Skeletal muscle tissue (tissue), 4 donors: ENCODE data around the gene FCN3. TPM values are rescaled to one million over a fixed set of nuclear protein-coding genes. Genes with fewer than 3 reads are reported as not detected.

Experiments used
- H3K27ac ChIP-seq: one replicate; pipeline ENCODE4 v1.7.0; 2013; ENCODE audit warnings: mild to moderate bottlenecking, low read depth, low read length, inconsistent platforms
- H3K27me3 ChIP-seq, 3 donors: one replicate each; pipeline ENCODE4 v1.7.0; 2013; ENCODE audit warnings: low read length in 3 of 3; ENCODE audit not compliant: control insufficient read depth in 3 of 3, insufficient read depth in 3 of 3
- H3K36me3 ChIP-seq, 3 donors: one replicate each; pipeline ENCODE4 v1.7.0; 2013; ENCODE audit warnings: low read length in 3 of 3; ENCODE audit not compliant: control insufficient read depth in 3 of 3, insufficient read depth in 3 of 3
- H3K4me1 ChIP-seq, 3 donors: one replicate each; pipeline ENCODE4 v1.7.0; 2013; ENCODE audit warnings: low read length in 3 of 3, mild to moderate bottlenecking in 3 of 3; ENCODE audit not compliant: control insufficient read depth in 3 of 3, insufficient read depth in 3 of 3
- H3K4me3 ChIP-seq, 3 donors: one replicate each; pipeline ENCODE4 v1.7.0; 2013; ENCODE audit warnings: low read length in 3 of 3
- H3K9ac ChIP-seq, 3 donors: one replicate each; pipeline ENCODE4 v1.7.0; 2013; ENCODE audit warnings: low read length in 3 of 3, mild to moderate bottlenecking in 3 of 3, moderate library complexity in 2 of 3, low read depth in 1 of 3
- H3K9me3 ChIP-seq, 3 donors: one replicate each; pipeline ENCODE4 v1.7.0; 2013; ENCODE audit warnings: low read length in 3 of 3; ENCODE audit not compliant: control insufficient read depth in 3 of 3
- total RNA-seq: library from RNA; depleted of rRNA; stranded (reverse); fragments of >200 nt; gene quantifications from one replicate; pipeline ENCODE4 v1.2.3, GENCODE V29; 2014
- donor health status: Osteomylitis.

FCN3 gene
- total RNA-seq, 1 donor from 2014 or later: not detected

DNA sequence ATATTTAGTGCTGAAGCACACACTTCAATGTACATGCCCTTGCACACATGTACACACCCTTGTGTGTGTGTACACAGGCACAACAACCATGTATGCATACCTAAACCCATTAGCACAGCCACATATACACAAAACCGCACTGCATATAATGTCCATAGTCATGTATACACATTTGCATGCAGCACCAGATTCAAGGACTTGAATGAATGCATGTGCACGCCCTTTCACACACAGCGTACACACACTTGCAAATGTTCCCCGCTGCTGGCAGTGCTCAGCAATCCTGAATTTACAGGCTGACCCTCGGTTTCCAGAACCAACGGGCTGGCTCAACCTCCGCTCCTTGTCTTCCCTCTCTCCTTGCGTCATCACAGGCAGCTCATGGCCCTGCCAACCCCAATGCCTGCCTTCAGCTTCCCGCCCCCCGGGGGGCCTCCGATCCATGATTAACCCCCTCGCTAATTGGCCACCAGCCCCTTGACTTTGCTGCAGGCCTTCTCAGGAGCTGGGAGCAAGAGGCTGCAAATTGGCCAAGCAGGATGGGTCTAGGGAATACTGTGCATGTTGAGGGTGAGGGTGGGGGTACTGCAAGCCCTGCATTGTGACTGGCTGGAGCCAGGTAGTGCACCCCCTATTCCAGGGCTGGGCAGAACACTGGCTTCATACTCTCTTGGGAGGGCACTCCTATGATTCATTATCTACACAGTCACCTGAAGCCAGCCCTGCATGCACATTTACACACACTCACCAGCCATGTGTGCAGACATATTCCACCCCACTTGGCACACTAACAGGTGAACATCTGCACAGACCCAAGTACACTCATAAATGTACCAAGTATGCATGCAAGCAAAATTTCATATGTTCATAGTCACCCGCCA lies 25.7 kb upstream of the FCN3 start:
- Histone ChIP-seq H3K4me1 (peaks cover 44 to 61% (median 46%) of the 10 kb centered on the region in 3 donors), H3K27ac (no peak overlapping the region), H3K9ac (peak overlapping the region in 1 of 3 donors; percentile 16), H3K36me3 (no peaks in the 10 kb centered on the region), H3K27me3 (peaks cover 0 to 5% (median 3%) of the 10 kb centered on the region in 3 donors), H3K4me3 (no peak overlapping the region), H3K9me3 (no peaks in the 10 kb centered on the region)

- peaks cover 35 to 53% (median 37%) of the 10 kb centered on the region in 3 donors for H3K4me1 ChIP-seq
- no peaks in the 10 kb centered on the region for H3K9me3 ChIP-seq
- H3K9ac ChIP-seq: peak overlapping the region in 1 of 3 donors; percentile 25
- no peak overlapping the region for H3K27ac ChIP-seq
- peaks cover 0 to 5% (median 3%) of the 10 kb centered on the region in 3 donors for H3K27me3 ChIP-seq
- no peaks in the 10 kb centered on the region for H3K36me3 ChIP-seq
- H3K4me3 ChIP-seq: no peak overlapping the region
These were observed 24.8 kb upstream of the FCN3 start for GRCh38 chr1:27399251-27400025.

GRCh38 chr1:27398405-27399149 lies 24.0 kb upstream of the FCN3 start:
- Histone ChIP-seq H3K4me1 (peaks cover 26 to 45% (median 28%) of the 10 kb centered on the region in 3 donors), H3K9ac (no peak overlapping the region)

GRCh38 chr1:27397749-27398148 lies 23.1 kb upstream of the FCN3 start:
- peaks cover 20 to 38% (median 23%) of the 10 kb centered on the region in 3 donors for H3K4me1 ChIP-seq

More at GRCh38 chr1:27398405-27399149, 24.0 kb upstream of the FCN3 start:
- Histone ChIP-seq H3K9me3 (no peaks in the 10 kb centered on the region), H3K27me3 (peaks cover 0 to 5% (median 3%) of the 10 kb centered on the region in 3 donors), H3K36me3 (no peaks in the 10 kb centered on the region), H3K4me3 (no peak overlapping the region), H3K27ac (no peak overlapping the region)

DNA sequence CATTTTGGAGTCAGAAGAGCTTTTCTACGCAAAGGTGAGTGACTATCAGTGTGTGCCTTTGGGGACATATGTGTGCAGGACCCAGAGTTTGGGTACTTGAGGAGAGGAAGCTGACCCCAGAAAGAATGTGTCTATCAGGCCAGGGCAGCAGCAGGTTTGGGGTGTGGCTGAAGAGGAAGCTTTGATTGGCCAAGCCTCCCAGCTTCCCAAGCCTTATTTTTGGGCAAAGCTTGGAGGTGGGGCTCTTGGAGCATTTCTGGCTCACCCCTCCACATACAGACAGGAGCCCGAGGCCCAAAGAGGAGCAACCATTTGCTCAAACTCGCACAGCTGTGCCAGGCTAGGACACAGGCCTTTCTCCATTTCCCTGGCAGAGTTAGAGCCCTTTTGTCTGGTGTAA lies 22.5 kb upstream of the FCN3 start:
- H3K9me3 ChIP-seq: no peaks in the 10 kb centered on the region
- peaks cover 0 to 5% (median 3%) of the 10 kb centered on the region in 3 donors for H3K27me3 ChIP-seq
- no peak overlapping the region for H3K9ac ChIP-seq
- no peak overlapping the region for H3K27ac ChIP-seq
- peaks cover 17 to 35% (median 20%) of the 10 kb centered on the region in 3 donors for H3K4me1 ChIP-seq
- H3K36me3 ChIP-seq: no peaks in the 10 kb centered on the region
- H3K4me3 ChIP-seq: no peak overlapping the region

More at GRCh38 chr1:27397749-27398148, 23.1 kb upstream of the FCN3 start:
- H3K4me3 ChIP-seq: no peak overlapping the region
- peaks cover 0 to 5% (median 3%) of the 10 kb centered on the region in 3 donors for H3K27me3 ChIP-seq
- no peaks in the 10 kb centered on the region for H3K9me3 ChIP-seq
- H3K27ac ChIP-seq: no peak overlapping the region
- no peaks in the 10 kb centered on the region for H3K36me3 ChIP-seq
- H3K9ac ChIP-seq: no peak overlapping the region

GRCh38 chr1:27395441-27396195 lies 21.0 kb upstream of the FCN3 start:
- no peak overlapping the region for H3K9ac ChIP-seq
- H3K4me3 ChIP-seq: no peak overlapping the region
- H3K9me3 ChIP-seq: no peaks in the 10 kb centered on the region
- no peak overlapping the region for H3K27ac ChIP-seq
- peaks cover 0 to 5% (median 3%) of the 10 kb centered on the region in 3 donors for H3K27me3 ChIP-seq
- peaks cover 23 to 37% (median 28%) of the 10 kb centered on the region in 3 donors for H3K4me1 ChIP-seq
- H3K36me3 ChIP-seq: no peaks in the 10 kb centered on the region

GRCh38 chr1:27394925-27395324 lies 20.3 kb upstream of the FCN3 start:
- Histone ChIP-seq H3K4me1 (peaks cover 21 to 34% (median 25%) of the 10 kb centered on the region in 3 donors), H3K9me3 (no peaks in the 10 kb centered on the region), H3K4me3 (no peak overlapping the region), H3K27ac (no peak overlapping the region), H3K36me3 (no peaks in the 10 kb centered on the region), H3K27me3 (peaks cover 0 to 3% (median 2%) of the 10 kb centered on the region in 3 donors), H3K9ac (no peak overlapping the region)

DNA sequence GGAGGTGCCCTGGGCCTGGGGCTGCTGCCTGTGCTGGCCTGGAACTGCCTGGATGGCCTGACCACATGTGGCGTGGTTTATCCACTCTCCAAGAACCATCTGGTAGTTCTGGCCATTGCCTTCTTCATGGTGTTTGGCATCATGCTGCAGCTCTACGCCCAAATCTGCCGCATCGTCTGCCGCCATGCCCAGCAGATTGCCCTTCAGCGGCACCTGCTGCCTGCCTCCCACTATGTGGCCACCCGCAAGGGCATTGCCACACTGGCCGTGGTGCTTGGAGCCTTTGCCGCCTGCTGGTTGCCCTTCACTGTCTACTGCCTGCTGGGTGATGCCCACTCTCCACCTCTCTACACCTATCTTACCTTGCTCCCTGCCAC lies 19.6 kb upstream of the FCN3 start:
- no peak overlapping the region for H3K4me3 ChIP-seq
- no peaks in the 10 kb centered on the region for H3K36me3 ChIP-seq
- H3K27ac ChIP-seq: no peak overlapping the region
- H3K4me1 ChIP-seq: peaks cover 17 to 27% (median 20%) of the 10 kb centered on the region in 3 donors
- H3K27me3 ChIP-seq: peaks cover 0 to 2% (median 0%) of the 10 kb centered on the region in 3 donors
- H3K9ac ChIP-seq: no peak overlapping the region
- no peaks in the 10 kb centered on the region for H3K9me3 ChIP-seq
